NT2/D1 (cell line): ENCODE results near the gene SEMA4C.

Source experiments
- SUZ12 ChIP-seq: IDR thresholded peaks from 2 replicates; pipeline ENCODE4 v1.6.1; 2011; ENCODE audit not compliant: insufficient read length, insufficient read depth; ENCODE audit errors: extremely low read depth
- YY1 ChIP-seq: IDR thresholded peaks from 2 replicates; pipeline ENCODE4 v1.6.1; 2011; ENCODE audit not compliant: insufficient read length, insufficient read depth
- ZNF274 ChIP-seq: IDR thresholded peaks from 2 replicates; pipeline ENCODE4 v1.6.1; 2011; ENCODE audit warnings: mild to moderate bottlenecking, low read depth, low read length

DNA sequence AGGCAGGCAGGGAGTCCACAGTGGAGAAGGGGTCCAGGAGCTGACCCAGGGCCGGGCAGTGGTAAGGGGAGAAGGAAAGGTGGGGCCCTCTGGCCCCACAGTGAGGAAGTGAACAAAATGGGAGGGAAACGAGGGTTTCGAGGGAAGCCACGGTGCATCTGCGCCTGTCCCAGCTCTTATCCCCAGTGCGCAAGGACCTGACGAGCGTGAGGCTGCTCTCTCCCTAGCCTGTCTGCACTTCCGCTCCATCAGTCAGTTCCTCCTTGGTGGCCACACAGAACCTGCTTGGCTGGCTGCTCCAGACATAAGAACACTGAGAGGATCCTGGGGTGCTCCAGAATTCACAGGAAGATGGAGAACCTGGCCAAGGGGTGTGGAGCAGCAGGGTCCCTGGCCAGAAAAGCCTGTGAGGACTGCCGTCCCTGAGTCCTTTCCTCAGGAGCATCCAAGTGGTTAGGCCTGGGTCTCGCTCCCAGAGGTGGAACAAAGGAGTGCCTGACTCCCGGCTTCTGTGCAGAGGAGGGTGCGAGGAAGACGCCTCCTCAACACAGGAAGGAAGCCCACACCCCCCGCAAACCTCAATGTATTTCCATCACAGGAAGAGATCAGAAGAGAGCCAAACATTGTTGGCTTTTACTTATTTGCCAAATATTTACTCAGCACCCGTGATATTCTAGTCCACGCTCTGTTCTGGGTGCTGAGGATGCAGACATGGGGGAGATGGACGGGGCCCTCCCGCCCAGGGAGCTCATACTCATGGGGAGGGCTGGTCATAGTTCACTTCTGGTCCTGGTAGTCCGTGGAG lies 43.7 kb upstream of the SEMA4C start:
- no peak for TF ChIP-seq SUZ12
- no peak for TF ChIP-seq YY1
- no peak for TF ChIP-seq ZNF274
